Measurements from ENCODE around the gene SNRNP35. TPM values are rescaled to one million over a fixed set of nuclear protein-coding genes. Genes with fewer than 3 reads are reported as not detected.
"Not testable (repeated sequence)": the region's sequence is repeated elsewhere in the genome, so short reads cannot be mapped to it uniquely, and the experiment has no call there.

SNRNP35 gene, protein sequence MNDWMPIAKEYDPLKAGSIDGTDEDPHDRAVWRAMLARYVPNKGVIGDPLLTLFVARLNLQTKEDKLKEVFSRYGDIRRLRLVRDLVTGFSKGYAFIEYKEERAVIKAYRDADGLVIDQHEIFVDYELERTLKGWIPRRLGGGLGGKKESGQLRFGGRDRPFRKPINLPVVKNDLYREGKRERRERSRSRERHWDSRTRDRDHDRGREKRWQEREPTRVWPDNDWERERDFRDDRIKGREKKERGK
- total RNA-seq: 11.3 and 14.0 TPM in 2 replicates

DNA sequence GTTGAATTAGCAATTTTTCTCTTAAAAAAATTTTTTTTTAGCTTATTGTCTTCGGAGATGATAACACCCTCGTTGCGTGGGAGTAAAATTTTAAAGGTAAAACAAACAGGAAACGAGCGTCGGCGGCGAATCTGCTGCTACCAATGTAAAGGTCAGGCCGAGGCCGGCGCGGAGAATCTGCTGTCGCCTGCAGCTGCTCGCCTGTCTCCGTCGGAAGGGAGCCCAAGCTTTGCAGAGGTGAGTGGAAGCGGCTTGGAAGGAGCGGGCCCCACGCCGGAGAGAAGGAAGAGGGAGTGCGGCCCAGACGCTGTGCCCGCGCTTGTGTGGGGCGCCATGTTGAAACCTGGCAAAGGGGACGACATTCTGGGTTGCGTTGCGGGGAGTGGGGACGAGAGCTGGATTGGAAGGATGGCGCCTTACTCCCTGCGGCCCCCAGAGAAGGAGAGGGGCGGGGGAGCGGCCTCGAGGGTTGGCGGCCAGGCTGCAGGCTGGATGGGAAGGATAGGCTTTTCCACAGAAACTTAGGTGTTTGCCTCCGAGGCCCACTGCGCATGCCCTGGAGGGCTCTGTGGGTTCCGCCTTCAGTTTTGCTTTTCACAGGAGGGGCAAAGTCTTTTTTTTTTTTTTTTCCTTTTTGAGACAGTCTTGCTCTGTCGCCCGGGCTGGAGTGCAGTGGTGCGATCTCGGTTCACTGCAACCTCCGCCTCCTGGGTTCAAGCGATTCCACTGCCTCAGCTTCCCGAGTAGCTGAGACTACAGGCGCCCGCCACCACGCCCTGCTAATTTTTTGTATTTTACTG lies at the start of gene SNRNP35:
Gene SNRNP35, plus strand, starts transcription at position 160 of the 800 bp plus-strand sequence. CDS start 7,402 bp downstream, outside the sequence.
- peak; percentile 89 for DNase-seq

DNA sequence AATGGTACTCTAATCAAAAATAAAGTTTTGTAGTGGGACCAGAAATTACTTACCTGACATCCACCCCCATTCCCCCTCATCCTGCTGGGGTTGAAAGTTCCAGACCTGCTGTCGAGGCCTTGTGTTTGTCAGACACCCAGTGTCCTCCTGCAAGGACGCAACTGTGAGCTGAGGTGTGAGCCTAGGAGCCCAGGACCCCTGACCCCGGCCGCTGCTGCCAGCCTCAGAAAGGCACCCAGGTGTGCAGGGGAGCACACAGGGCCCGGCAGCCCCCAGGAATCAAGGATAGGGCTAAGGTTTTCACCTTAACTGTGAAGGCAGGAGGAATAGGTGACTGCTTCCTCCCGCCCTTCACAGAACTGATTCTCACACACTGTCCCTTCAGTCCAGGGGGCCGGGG lies 49.3 kb upstream of the SNRNP35 start:
- not testable (repeated sequence) for DNase-seq

DNA sequence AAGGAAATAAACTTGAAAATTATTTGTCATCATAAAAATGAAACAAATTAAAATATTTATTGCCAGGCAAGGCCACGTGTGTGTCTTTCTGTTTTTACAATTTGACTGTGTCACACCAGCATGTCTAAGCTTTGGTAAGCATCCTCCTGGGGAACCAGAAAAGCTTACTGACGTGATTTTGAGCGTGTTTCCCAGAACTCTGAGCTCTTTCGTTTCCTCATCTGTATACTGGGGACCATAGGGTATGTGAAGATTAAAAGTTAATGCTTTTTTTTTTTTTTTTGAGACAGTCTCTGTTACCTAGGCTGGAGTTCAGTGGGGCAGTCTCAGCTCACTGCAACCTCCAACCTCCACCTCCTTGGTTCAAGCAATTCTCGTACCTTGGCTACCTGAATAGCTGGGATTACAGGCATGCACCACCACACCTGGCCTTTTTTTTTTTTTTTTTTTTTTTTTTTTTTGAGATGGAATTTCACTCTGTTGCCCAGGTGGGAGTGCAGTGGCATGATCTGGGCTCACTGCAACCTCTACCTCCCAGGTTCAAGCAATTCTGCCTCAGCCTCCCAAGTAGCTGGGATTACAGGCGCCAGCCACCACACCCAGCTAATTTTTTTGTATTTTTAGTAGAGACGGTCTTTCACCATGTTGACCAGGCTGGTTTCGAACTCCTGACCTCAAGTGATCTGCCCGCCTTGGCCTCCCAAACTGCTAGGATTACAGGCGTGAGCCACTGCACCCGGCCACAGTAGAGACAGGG lies 48.5 kb upstream of the SNRNP35 start:
- DNase-seq: not testable (repeated sequence)

DNA sequence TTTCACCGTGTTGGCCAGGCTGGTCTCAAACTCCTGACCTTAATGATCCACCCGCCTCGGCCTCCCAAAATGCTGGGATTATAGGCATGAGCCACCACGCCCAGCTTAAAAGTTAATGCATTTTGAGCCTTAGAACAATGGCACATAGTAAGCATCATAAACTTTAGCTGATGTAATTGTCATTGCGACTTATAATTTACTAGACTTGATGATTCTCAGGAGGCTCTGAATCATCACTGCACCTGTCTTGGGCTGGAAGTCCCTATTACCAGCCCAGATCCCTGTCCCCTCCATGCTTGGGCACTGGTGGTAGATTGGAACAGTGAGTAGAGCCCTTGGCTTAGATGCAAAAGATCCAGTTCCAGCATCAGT lies 47.9 kb upstream of the SNRNP35 start:
- no peak for DNase-seq

DNA sequence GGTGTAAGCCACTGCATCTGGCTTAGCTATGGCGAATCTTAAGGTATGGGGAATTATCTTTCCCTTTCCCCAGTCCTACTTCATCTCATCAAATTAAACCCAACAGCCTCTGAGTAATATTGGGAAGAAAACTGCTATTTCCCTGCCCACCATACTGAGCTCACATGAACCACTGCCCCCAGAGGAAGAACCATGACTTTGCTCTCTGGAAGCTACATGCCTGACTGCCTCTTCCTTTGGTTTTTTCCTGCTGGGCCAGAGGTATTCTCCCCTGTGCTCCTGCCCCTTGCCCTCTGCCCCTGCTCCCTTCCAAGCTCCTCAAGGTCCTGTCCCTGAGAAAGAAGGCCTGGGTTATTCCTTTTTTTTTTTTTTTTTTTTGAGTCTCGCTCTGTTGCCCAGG lies 36.6 kb upstream of the SNRNP35 start:
- no peak for DNase-seq

DNA sequence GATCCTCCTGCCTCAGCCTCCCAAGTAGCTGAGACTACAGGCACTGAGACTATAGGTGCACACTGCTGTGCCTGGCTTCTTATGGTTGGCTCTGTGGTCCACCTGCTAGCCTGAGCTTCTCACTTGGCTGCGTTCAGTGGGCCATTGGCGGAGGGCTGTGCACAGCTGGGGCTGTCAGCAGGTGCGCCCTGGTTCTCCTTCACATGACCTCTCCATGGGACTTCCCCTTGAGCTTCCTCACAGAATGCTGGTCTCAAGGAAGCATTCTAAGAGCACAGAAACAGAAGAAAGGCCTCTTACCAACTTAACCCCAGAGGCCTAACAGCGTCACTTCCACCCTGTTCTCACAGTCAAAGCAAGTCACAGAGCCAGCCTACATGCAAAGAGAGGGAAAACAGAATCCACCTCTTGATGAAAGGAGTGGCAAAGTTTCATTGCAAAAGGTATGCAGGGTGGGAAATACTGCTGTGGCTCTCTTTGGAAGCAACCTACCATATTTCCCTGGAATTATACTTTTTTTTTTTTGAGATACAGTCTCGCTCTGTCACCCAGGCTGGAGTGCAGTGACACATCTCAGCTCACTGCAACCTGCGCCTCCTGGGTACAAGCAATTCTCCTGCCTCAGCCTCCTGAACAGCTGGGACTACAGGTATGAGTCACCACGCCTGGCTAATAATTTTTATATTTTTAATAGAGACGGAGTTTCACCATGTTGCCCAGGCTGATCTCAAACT lies 30.7 kb upstream of the SNRNP35 start:
- no peak for DNase-seq

DNA sequence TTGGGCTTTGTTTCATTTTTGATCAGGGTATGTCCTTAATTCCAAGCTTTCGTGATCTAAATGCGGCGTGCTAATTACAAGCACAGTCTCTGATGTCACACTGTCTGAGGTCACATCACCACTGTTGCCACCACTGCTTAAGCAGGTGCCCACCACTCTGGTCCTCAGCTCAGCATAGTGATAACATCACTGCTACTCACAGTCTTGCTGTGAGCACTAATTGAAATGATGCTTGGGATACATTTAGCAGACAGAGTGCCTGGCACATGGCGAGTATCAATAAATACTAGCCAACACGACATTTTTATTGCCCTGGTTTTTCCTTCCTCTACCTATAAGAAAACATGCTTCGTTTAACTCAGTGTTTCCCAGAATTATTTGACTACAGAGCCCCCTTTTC lies 29.3 kb upstream of the SNRNP35 start:
- DNase-seq: no peak

DNA sequence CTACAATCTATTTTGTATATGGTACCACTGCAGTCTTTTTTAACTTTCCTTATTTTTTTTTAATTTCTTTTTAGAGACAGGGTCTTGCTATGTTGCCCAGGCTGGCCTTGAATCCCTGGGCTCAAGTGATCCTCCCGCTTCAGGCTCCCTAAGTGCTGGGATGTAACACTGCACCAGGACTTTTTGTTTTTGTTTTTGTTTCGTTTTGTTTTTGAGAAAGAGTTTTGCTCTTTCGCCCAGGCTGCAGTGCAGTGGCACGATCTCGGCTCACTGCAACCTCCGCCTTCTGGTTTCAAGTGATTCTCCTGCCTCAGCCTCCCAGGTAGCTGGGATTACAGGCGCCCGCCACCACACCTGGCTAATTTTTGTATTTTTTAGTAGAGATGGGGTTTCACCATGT lies 28.8 kb upstream of the SNRNP35 start:
- DNase-seq: not testable (repeated sequence)

DNA sequence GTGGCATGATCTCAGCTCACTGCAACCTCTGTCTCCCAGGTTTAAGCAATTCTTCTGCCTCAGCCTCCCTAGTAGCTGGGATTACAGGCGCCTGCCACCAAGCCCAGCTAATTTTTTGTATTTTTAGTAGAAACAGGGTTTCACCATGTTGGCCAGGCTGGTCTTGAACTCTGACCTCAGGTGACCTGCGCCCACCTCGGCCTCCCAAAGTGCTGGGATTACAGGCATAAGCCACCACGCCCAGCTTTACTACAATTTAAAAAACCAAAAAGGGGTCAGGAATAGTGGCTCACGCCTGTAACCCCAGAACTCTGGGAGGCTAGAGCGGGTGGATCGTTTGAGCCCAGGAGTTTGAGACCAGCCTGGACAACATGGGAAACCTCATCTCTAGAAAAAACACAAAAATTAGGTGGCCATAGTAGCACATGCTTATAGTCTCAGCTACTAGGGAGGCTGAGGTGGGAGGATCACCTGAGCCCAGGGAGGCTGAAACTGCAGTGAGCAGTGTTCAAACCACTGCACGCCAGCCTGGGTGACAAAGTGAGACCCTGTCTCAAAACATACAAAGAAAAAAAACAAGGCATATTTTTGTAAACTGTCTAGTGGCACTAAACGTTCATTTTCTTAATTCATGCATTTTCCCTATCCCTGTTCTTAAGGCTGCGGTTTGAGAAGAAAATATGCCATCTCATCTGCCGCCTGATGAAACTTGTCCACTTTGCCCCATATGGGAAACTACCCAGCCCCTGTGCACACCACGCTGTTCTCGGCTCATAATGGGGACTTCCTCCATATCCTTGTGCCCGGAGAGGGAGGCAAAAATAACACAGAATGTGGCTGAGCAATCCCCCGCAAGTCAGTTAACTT lies 25.8 kb upstream of the SNRNP35 start:
- DNase-seq: not testable (repeated sequence)

DNA sequence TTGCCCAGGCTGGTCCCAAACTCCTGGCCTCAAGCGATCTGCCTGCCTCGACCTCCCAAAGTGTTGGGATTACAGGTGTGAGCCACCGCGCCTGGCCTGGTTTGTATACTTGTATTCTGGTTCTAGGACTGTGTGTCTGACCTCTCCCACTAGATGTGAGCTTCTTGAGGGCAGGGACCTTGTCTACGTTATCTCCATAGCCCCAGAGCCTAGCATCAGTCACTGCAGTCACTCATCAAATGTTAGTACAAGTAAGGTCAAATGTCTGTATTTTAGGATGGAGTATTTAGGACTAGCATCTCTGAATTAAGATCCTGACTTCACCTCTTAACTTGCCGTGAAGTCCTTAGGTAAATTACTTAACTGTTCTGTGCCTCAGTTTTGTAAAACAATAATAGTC lies 24.3 kb upstream of the SNRNP35 start:
- DNase-seq: no peak

DNA sequence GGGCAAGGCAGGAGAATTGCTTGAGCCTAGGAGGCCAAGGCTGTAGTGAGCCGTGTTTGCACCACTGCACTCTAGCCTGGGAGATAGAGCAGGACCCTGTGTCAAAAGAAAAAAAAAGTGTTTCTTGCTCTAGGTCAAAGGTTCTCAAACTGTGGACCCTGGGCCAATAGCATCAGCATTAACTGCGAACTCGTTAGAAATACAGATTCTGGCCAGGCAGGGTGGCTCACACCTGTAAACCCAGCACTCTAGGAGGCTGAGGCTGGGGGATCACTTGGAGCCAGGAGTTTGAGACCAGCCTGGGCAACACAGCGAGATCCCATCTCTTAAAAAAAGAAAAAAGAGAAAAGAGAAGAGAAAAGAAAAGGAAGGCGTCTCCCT lies 22.3 kb upstream of the SNRNP35 start:
- no peak for DNase-seq

DNA sequence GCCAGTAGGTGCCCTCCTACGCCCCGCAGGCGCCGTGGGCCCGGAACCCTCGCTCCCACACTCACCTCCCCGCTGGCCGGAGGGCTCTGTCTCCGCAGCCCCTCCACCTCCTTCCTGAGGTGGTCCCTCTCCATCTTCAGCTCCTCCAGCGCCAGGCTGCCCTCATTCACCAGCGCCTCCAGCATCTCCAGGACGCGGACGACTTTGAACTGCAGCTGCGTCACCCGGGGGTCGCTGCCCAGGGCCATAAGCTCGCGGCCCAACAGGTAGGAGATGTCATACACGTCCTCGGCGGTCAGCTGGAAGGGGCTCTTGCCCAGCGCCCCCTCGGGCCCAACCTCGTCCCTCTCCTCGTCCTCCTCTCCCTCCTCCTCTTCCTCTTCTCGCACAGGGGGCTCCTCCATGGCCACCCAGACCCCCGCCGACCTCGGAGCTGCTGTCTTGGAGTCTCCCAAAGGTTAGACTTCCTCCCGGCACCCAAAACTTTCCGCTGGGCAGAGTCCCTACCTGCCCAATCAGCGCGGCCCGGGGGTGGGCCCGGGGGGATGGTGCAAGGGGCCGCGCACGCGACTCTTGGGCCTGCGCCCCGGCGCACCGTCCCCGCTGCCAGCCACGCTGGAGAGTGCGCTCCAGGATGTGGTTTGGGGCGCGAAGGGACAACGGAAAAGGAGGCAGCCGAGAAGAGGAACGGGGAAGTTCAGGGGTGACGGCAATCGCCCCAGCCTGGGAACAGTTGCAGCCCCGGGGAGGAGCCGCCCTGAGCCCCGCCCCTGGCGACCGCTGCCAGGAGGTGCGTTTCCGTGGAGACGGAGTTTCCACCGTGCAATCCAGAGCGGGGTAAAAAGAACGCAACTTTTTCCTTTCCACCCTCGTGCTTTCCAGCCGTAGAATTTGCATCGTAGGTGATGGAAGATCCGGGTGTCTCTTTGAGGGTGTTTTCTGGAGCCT lies 21.6 kb upstream of the SNRNP35 start, which contains the start of gene RILPL2:
Gene RILPL2, minus strand, starts transcription at position 668 of the 948 bp plus-strand sequence. Its CDS starts 264 bp downstream, at position 404.
- peak; percentile 78 for DNase-seq

DNA sequence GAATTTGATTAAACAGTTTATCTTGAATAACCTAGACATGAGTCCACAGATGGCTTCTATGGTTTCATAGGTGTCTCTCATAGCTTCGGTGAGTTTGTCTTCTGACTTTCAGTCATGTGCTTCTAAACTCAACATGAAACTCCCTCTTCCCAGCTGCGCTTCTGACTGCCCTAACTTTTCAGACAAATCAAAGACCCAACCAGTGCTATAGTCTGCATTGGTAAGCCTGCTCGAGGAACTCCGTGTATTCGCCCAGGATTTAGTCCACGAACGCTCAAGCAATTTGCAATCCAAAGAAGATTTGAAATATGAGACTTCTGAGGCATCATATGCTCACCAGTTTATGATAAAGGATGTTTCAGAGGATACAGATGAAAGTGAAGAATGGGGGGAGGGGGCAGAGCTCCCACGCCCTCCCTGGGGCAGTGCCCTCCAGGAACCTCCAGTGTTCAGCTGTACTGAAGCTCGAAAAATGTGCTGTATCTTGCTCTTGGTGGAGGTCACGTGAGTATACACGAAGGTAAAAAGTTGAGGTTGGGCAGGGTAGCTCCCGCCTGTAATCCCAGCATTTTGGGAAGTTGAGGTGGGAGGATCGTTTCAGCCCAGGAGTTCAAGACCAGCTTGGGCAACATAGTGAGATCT lies 16.3 kb upstream of the SNRNP35 start:
- no peak for DNase-seq

DNA sequence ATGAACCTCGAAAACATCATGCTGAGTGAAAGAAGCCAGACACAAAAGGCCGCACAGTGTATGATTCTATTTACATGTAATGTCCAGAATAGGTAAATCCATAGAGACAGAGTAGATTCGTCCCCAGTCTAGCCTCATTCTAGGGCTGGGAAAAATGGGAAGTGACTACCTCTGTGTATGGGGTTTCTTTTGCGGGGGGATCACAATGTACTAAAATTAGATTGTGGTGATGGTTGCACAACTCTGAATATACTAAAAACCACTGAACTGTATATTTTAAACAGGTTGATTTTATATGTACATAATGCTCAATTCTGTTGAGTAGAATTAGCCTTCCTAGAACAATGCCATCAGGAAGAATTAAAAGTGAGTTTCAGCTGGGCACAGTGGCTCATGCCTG lies 15.2 kb upstream of the SNRNP35 start:
- DNase-seq: no peak

DNA sequence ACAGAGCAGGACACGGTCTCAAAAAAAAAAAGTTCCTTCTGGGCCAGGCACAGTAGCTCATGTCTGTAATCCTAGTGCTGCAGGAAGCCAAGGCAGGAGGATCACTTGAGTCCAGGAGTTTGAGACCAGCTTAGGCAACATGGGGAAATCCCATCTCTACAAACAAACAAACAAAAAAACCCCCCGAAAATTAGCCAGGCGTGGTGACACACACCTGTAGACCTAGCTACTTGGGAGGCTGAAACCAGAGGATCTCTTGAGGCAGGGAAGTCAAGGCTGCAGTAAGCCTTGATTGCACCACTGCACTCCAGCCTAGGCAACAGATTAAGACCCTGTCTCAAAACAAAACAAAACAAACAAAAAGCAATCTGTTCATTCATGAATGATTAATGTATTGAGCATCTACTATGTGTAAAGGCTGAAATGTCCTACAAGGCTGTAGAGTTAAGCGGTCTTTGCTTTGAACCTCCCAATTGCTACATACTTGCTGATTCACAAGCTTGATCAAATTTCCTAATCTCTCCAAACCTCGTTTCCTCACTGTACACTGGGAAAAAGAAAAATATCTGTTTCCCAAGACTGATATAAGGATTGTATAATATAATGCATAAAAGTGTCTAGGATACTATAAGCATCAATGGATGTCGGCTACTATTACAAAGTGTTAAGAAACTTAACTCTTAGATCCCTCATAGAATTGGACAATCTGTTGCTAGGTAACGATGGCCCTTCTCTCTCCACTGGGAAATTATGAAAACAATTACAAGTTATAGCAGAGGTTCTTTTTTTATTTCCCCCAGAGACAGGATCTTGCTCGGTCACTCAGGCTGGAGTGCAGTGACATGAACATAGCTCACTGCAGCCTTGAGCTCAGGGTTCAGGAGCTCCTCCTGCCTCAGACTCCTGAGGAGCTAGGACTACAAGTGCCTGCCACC lies 13.6 kb upstream of the SNRNP35 start:
- peak; percentile 59 for DNase-seq

DNA sequence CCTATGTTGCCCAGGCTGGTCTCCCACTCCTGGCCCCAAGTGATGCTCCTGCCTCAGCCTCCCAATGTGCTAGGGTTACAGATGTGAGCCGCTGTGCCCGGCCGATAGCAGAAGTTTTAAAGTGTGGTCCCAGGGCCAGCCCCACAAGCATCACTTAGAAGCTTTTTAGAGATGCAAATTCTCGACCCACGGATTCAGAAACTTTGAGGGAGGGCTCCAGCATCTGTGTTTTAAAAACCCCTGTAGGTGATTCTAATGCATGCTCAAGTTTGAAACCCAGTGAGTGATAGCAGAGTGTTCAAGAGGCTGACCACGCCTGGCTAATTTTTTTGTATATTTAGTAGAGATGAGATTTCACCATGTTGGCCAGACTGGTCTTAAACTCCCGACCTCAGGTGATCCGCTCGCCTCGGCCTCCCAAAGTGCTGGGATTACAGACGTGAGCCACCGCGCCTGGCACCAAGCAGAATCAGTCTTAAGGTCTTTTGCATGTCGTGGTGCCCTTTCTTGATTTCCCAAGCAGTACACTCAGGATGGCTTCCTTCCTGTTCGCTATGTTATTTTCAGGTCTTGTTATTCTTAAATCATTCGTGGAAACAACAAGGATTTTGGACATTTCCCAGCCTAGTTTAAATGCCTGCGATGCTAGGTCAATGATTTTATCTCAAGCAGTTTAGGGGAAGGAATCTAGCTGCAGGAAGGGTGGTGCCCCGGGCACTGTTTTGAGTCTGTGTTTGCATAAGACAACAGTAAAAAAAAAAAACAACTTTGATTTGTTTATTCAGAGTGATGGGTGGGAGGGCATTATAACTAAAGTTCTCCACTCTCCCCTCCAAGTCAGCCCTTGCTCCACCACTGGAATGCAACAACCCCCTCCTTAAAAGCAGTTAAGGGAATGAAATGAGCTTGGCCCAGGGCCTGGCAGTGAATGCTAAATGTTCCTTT lies 12.3 kb upstream of the SNRNP35 start:
- DNase-seq: peak; percentile 82

DNA sequence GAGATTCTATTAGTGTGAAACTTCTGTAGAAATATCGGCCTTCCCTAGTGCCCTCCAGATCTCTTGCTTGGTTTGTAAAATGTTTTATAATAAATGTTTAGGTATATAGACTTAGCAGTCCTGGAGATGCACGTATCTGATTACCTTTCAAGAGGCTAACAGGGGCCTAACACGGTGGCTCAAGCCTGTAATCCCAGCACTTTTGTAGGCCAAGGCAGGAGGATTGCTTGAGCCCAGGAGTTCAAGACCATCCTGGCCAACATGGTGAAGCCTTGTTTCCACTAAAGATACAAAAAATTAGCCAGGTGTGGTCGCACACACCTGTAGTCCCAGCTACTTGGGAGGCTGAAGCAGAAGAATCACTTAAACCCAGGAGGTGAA lies 11.6 kb upstream of the SNRNP35 start:
- no peak for DNase-seq

Data from dermis blood vessel endothelial cell (primary cell).